ENCODE results near the gene IKZF3.

Gene IKZF3

GRCh38 chr17:39709319-39709997, 154.7 kb downstream of the IKZF3 start:
- CTCF ChIA-PET: interaction anchor here (0.9 to 1.3 kb wide), 3 partner anchors 11 to 75 kb away, joined by 3 read pairs; no protein-coding TSS in a partner anchor
- DNase-seq (ENCODE audit: extremely low spot score): no peak
- no peak for TF ChIP-seq CTCF (IDR thresholded peaks at IDR 0.05; ENCODE audit: control extremely low read depth, extremely low read depth, low read depth, missing control alignments)
- POLR2A ChIA-PET: no interaction called here
